Choroid plexus epithelial cell (primary cell): ENCODE data around the gene RFXANK.

Source experiments
- DNase-seq: peaks from one replicate; pipeline ENCODE4 v3.0.0-alpha.2; 2010; ENCODE audit warnings: low read depth
- H3K4me3 ChIP-seq: 2 replicates; pipeline ENCODE4 v1.5.1; 2011; ENCODE audit warnings: low read depth, mild to moderate bottlenecking, control low read depth, low read length, moderate library complexity
- TF ChIP-seq, protein P1 (sequence below): conservative IDR thresholded peaks from 2 replicates; pipeline ENCODE4 v1.5.1; 2011; ENCODE audit warnings: low read depth, mild to moderate bottlenecking, control low read depth, inconsistent platforms, low read length, moderate library complexity

RFXANK gene

DNA sequence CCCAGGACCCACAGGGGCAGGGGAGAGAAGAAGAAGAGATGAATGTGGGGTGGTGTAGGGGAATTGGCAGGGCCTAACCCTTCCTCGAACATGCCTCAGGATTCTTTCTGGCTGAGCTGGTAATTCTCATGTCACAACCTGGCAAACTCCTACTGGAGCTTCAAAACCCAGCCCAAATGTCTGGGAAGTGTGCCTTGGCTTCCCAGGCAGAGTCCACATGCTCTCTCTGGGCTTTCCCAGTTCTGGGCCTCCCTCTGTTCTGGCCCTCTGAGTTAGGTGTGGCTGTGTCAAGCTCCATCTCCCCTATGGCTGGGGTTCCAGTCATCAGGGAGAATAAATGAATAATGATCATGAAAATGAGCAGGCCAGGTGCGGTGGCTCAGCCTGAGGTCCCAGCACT lies 42.6 kb upstream of the RFXANK start:
- no peak overlapping the region for H3K4me3 ChIP-seq
- no peak for DNase-seq
- TF ChIP-seq, protein P1, sequence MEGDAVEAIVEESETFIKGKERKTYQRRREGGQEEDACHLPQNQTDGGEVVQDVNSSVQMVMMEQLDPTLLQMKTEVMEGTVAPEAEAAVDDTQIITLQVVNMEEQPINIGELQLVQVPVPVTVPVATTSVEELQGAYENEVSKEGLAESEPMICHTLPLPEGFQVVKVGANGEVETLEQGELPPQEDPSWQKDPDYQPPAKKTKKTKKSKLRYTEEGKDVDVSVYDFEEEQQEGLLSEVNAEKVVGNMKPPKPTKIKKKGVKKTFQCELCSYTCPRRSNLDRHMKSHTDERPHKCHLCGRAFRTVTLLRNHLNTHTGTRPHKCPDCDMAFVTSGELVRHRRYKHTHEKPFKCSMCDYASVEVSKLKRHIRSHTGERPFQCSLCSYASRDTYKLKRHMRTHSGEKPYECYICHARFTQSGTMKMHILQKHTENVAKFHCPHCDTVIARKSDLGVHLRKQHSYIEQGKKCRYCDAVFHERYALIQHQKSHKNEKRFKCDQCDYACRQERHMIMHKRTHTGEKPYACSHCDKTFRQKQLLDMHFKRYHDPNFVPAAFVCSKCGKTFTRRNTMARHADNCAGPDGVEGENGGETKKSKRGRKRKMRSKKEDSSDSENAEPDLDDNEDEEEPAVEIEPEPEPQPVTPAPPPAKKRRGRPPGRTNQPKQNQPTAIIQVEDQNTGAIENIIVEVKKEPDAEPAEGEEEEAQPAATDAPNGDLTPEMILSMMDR, result no peak

DNA sequence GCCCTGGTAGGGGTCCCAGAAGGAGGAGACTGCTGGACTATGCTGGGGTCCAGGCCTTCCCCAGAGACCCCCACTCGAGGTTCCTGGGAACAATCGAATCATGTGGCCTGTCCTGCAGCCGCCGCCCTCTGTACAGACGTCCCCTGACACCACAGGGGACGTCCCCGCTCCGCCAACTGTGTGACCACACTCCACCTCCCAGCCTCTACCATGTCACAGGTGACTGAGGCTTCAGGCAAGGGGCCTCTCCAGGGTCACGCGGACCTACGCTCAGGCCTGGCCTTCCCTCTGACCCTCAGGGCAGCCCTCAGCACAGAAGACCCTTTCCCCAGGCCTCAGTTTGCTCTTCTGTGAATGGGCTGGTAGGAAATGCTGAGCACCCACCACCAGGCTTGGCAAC lies 40.6 kb upstream of the RFXANK start:
- H3K4me3 ChIP-seq, result no peak overlapping the region
- TF ChIP-seq, protein P1, result no peak
- no peak for DNase-seq

DNA sequence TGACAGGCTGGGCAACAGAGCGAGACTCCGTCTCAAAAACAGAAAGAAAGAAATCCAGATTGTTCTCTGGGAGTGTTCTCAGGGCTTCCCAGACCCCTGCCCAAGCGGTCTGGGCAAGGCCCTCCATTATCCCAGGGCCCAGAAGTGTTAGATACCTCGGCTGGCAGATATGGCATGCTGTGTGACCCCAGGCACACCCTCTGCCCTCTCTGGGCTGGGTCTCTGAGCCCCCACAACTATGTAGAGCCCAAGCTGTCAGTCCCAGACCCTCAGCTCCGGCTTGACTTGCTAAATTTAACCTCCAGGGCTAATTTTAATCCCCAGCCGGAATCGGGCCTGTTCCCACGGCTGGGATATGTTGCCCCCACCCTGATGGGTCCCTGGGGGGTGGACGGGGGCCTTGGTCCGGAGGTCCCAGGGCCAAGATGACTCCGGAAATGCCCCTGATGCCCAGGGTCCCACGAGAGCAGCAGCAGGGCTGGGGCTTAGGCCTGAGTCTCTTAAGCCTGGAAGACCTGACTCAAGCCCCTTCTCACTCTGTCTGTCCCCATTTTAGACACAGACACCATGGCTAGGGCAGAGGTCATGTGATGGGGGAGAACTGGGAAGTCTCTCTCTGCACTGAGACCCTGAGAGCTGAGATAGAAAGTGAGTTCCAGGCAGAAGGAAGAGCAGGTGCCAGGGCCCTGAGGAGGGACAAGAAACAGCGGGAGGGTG lies 39.2 kb upstream of the RFXANK start:
- H3K4me3 ChIP-seq, result no peak overlapping the region
- DNase-seq, result no peak
- TF ChIP-seq, protein P1, result no peak

DNA sequence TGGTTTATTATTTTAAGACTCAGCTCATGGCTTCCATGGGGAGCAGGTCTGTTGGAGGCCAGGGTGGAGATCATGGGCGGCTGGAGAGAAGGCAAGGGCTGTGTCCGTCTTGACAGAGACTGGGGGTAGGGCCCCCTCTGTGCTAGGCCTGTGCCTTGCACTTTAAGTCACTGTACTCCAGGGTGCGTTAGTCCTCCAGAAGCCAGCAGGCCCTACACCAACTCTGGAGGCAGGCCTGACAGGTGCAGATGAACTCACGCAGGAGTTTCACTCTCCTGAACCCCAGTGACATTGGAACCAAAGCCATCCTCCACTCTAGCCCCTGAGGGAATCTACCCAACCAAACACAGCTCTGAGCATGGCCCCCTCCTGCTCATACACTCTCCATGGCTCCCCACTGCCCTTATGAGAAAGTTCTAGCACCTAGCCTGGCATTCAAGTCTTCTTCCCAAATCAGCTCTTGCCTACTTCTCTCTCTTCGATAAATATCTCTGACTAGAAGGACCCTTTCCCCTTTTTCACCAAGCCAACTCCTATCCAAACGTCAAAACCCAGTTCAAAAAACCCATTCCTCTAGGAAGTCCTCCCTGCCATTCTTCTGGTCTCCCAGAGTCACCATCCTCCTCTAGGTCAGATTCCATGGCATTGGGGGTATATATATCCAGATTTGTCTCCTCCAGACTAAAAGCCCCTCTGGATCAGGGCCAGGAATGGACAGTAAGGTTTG lies 37.1 kb upstream of the RFXANK start:
- TF ChIP-seq, protein P1, result no peak

DNA sequence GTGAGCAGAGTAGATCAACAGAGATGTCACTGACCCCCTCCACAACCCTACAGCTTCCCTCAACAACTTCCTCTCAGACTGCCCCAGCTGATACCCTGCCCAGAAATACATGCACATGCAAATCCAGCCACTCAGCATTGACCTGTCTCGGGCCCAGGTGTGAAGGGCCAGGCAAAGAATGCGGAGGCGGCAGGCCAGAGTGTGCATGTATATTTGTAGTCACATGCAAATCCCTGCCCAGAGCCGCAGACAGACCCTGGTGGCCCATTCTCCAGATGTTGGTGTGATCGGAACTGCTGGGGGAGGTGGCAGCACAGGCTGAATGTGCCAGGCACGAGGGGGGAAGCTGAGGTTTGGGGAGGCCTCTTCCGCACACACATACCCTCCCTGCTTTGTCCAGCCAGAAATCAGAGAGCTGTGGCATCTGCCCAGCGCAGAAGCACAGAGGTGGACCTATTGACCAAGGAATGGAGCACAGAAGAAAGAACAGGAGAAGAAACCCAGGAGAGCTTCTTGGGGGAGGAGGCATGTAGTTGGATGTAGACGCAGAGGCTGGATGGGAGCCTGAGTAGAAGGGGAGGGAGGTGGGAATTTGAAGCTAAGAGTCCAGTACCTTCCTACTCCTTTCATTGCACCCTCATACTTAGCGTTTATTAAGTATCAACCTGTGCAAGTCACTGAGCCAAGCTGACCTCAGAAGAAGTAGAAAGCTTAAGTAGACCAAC lies 36.4 kb upstream of the RFXANK start:
- TF ChIP-seq, protein P1, result no peak
- no peak overlapping the region for H3K4me3 ChIP-seq
- DNase-seq, result no peak

More for the DNA sequence above, 37.1 kb upstream of the RFXANK start:
- no peak overlapping the region for H3K4me3 ChIP-seq
- DNase-seq, result no peak

DNA sequence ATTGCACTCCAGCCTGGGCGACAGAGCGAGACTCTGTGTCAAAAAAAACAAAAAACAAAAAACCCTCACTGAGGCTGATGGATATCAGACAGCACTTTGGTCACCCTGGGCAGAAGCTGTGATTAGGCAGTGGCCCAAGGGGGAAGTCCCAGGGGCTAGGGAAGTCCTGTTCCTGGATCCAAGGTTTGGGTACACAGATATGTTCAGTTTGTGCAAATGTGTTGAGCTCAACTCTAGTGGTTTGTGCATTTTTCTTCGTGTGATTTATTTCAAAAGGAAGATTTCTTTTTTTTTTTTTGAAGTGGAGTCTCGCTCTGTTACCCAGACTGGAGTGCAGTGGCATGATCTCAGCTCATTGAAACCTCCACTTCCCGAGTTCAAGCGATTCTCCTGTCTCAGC lies 34.2 kb upstream of the RFXANK start:
- TF ChIP-seq, protein P1, result no peak
- no peak overlapping the region for H3K4me3 ChIP-seq
- no peak for DNase-seq
